Vagina (tissue), 2 donors: ENCODE measurements around the gene PAX7.

Experiments used
- POLR2A ChIP-seq, 2 donors: fragments of 450-650 bp; IDR thresholded peaks; one replicate each; pipeline ENCODE4 v1.6.1; 2017; ENCODE audit warnings: antibody characterized with exemption in 2 of 2, mild to moderate bottlenecking in 2 of 2, moderate library complexity in 2 of 2
- TF ChIP-seq, protein P1 (sequence below), 3 experiments: fragments of 450-650 bp in 2 of 3; fragments of 200-600 bp in 1 of 3; sonication (generic) in 1 of 3; IDR thresholded peaks; one replicate each; pipeline ENCODE4 v1.5.1; 2017 to 2019; ENCODE audit warnings: antibody characterized with exemption in 3 of 3, mild to moderate bottlenecking in 2 of 3, moderate library complexity in 2 of 3

GRCh38 chr1:18796950-18797349 is 166.3 kb downstream of the PAX7 start:
- TF ChIP-seq, protein P1, sequence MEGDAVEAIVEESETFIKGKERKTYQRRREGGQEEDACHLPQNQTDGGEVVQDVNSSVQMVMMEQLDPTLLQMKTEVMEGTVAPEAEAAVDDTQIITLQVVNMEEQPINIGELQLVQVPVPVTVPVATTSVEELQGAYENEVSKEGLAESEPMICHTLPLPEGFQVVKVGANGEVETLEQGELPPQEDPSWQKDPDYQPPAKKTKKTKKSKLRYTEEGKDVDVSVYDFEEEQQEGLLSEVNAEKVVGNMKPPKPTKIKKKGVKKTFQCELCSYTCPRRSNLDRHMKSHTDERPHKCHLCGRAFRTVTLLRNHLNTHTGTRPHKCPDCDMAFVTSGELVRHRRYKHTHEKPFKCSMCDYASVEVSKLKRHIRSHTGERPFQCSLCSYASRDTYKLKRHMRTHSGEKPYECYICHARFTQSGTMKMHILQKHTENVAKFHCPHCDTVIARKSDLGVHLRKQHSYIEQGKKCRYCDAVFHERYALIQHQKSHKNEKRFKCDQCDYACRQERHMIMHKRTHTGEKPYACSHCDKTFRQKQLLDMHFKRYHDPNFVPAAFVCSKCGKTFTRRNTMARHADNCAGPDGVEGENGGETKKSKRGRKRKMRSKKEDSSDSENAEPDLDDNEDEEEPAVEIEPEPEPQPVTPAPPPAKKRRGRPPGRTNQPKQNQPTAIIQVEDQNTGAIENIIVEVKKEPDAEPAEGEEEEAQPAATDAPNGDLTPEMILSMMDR (IDR thresholded peaks at IDR 0.05): no peak
- TF ChIP-seq POLR2A (IDR thresholded peaks at IDR 0.05): no peak
